DMS 273 (cell line): ENCODE data around the gene WBP11.
"Not testable (repeated sequence)": the region's sequence is repeated elsewhere in the genome, so short reads cannot be mapped to it uniquely, and the experiment has no call there.

Experiments
- DNase-seq: peaks from one replicate; lab custom pipeline; 2025; ENCODE audit not compliant: unreplicated experiment; lab: John Stamatoyannopoulos, UW

WBP11 gene

DNA sequence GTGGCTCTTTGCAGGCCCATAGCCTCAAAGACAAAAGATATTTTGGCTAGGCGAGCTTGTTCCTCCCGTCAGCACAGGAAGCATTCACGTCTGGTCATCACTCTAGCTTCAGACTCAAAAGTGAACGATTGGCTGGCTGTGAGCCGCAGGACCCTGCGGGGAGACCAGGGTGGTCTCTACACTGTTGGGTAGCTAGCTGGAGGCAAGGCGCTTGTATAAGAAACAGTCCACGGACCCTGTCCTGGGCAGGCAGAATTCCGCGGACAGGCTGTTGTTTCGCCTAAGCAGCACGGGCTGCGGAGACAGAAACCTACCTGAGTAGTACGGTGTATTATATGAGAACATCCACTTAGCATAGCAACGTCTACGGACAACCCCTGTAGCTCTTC is 29.6 kb downstream of the WBP11 start:
- no peak for DNase-seq

DNA sequence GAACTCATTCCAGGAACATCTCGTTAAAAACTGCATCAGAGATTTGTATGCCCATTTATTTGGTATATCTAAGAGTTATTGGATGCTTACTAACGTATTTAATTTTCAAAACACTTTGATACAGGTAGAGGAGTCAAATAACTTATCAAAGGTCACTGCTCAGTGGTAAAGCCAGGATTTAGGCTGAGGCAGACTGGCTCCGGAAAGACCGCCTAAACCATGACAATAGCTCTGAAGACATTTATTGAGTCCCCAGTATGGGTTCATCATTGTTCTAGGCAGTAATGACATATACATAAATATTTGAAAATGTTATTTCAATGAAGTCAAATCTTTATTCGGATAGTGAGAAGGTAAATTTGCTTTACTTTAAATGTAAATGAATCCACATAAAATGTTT is 30.3 kb downstream of the WBP11 start:
- DNase-seq = no peak

DNA sequence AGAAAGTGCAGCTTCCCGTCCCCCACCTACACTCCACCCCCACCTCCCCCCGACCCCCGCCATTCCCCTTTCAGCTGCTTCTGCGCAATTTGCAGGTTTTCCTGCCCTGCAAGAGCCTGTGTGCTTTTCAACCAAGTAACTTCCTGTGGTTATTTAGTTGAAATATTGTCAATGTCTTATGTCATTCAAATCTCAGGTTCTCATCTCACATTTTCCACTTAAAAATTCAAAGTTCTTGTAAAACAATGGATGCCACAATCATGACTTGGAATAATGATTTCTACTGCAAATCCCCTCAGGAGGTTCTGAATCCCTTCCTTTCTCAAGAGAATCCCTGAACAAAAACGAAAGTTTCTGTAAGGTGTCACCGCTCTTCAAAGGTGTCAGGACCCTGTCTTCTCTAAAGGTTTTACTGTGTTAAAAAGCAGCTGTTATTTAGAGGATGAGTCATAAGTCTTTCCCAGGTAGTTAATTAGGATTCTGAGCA is 31.6 kb downstream of the WBP11 start:
- no peak for DNase-seq

DNA sequence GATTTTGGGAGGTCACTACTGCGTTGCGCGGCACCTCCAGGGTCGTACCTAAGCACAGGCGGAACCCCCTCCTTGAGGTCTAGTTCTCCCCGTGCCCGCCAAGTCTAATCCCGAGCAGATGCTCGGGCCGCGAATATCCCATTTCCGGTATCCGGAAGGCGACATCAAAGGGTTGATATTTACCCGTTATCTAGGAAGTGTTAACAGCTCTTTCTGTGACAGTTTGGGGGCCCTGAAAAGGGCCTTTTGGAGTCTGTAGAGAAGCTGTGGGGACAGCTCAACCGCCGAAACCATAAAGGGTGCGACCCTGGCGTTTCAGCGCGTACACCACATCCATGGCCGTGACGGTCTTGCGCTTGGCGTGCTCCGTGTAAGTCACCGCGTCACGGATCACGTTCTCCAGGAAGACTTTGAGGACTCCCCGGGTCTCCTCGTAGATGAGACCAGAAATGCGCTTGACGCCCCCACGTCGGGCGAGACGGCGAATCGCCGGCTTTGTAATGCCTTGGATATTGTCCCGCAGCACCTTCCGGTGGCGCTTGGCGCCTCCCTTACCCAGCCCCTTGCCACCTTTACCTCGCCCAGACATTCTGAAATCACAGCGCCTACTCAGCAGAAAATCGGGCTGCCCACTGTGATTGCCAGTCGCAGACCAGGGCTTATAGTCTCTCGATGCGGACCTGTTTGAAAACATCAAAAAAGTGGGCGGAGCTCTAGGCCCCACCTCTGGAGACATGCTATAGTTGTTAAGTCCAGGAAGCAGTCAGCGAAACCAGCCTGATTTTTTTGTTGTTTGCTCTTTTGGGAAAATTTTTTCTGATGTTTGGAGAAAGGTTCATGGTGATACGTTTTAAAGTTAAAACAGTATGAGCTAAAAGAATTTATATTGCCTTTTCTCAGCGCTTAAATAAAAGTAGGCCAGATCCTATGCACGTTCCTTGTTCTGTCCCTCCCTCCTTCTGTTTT is 32.5 kb downstream of the WBP11 start:
- DNase-seq = peak; percentile 87

DNA sequence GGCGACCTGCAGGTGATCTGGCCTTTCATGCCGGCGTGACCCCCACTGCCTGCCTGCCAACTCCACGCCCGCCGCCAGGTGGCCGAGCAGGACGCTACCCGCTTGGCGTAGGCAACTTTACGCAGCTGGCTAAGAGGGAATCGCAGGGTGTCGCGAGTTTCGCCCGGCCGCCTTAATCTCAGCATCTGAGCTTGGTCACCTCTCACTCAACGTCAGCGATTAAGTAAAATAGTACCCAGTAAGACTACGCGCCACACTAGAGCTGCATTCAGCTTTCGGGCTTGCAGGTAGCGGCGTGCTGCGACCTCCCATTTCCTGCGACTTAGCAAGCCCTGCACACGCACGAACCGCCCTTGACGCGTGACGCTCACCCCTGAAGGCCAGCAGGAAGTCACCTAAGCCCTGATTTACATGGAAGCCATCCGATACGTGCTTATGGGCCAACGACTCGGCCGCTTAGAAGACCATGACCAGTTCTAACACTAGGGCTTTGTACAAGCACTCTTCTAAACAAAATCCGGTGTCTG is 33.2 kb downstream of the WBP11 start:
- peak; percentile 87 for DNase-seq

DNA sequence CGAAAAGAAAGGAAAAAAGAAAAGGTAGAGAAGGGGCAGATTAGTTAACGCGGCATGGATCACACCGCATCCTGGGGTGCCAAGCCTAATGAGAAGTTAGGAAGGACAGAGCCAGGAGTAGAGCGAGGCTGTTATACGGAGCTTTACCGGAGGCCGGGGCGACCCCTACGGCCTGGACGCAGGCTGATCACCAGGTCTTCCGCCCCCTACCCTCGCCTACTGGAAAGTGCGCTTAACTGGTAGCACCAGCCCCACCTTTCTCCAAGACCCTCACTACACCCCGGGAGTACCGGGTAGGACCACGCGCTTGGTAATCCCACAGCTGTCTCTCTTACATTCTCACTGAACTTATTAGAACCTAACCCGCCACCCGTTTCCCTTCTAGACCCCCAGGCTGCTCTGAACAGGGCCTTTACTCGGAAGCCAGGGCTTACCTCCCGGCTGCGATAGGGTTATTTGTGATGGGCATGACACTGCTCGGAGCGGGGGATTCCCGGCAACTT is 33.8 kb downstream of the WBP11 start:
- peak; percentile 33 for DNase-seq

DNA sequence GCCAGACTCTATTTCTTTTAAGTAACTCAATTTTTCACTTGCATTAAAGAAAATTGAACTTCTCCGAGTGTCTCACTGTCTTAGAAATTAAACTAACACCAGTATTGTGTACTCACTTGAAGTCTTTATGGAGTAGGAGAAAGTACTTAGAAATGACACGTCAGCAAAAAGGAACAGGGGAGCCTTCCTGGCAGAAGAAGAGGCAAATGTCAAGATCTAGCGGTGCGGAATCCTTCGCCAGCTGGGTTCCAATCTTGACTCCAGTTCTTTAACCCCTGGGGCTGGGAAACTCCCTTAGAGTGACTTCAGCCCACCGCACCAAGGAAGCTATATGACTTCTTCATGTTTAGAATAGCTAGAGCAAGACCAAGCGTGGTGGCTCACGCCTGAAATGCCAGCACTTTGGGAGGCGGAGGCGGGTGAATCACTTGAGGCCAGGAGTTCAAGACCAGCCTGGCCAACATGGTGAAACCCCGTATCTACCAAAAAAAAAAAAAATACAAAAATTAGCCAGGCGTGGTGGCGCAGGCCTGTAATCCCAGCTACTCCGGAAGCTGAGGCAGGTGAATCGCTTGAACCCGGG is 34.4 kb downstream of the WBP11 start:
- peak; percentile 3 for DNase-seq

DNA sequence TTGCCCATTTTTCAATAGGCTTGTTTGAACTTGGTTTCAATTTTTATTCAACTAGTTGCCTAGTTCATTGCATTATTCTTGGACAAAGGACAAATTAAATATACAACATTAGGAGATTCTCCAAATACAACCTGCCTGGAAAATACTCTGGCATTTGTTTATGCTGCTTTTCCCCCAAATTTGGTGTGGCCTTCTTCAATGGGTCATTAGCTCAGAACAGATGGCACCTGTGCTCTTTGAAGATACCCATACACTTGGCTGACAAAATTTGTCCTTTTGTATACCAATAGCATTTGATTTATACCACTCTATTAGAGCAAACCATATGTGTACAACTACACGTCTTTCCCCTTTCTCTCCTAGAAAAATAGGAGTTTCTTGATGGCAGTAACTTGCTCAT is 35.7 kb downstream of the WBP11 start:
- DNase-seq = no peak

DNA sequence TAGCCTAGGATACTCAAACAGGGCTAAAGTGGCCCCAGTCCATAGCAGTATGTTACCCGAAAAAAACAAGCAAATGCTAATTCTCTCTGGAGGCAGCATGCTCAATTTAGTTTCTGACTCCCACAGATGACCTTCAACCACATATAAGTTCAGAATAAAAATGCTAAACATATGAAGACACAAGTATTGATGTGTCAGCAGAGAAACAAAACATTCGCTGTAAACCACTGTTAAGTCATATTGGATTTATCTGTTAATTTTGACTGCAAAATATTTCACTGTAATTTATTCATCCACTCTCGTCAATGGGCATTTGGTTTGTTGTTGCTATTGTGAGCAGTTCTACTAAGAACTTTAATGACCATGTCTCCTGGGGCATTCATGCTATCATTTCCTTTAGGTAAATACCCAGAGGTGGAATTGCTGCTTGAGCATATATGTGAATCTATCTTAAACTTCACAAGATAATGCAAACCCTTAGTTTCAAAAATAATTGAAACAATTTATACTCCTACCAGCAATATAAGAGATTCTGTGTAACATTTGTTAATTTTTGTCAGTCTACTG is 36.5 kb downstream of the WBP11 start:
- DNase-seq = no peak

DNA sequence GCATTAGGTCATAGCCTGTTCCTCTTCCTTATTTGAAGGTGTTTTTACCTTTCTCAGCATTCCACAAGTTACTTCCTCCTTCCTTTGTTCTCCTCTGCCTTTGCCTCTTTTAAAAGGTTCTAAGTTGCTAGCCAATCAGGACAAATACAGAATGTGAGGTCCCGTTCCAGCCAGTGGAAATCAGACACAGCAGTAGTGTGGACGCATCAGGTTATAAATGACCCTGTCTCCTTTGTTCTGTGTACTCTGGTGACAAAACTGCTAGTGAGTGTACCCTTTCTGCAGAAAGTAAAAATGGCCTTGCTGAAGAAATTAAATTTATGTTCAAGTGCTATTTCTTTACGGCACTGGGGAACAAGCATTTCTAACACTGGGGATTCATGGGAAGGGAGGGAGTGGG is 37.3 kb downstream of the WBP11 start:
- DNase-seq = not testable (repeated sequence)

DNA sequence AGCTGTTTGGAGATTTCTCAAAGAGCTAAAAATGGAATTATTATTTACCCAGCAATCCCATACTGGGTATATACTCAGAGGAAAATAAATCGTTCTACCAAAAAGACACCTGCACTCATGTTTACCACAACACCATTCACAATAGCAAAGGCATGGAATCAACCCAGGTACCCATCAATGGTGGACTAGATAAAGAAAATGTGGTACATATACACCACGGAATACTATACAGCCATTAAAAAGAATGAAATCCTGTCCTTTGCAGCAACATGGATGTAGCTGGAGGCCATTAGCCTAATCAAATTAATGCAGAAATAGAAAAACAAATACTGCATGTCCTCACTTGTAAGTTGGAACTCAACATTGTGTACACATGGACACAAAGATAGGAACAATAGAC is 37.9 kb downstream of the WBP11 start:
- no peak for DNase-seq

DNA sequence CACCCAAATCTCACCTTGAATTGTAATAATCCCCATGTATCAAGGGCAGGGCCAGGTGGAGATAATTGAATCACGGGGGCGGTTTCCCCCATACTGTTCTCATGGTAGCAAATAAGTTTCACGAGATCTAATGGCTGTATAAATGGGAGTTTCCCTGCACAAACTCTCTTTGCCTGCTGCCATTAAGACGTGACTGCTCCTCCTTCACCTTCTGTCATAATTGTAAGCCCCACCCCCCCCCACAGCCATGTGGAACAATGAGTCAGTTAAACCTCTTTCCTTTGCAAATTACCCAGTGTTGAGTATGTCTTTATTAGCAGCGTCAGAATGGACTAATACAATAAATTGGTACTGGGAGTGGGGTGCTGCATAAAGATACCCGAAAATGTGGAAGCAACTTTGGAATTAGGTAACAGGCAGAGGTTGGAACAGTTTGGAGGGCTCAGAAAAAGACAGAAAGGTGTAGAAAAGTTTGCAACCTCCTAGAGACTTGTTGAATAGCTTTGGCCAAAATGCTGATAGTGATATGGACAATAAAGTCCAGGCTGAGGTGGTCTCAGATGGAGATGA is 43.5 kb downstream of the WBP11 start:
- DNase-seq = not testable (repeated sequence)

DNA sequence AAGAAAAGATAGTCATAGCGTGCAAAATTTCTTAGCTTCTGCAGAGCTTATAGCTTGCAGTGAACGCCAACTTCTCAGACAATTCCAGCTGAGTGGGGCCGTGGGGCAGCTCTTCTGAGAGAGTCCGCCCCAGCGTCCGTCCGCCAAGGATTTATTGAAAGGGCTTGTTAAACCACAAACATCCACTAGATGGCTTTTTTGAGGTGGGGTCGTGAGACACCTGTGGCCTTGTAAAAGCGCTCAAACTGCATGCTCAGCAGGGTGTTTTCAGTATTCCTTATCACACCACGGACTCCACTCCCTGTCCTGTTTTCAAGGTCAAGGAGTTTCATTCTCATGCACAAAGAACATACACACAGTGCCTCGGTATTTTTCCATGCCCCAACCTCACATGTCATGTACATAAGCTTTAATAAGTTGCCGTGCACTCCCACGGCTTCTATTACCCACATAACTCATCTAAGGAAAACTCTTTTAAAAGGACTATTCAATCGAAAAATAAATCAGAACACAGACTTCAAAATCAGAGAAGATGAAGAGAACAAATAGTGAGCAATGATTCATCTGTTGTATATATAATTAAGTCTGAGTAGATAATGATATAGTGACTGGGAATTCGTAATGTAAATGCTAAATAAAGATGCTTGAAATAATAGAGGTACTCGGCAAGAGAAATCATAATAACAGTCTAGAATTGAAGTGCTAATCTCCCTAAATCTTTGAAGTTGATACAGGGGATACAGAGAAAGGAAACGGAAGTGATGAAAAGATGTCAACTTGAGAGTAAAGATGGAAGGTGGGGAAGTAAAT is 46.7 kb downstream of the WBP11 start:
- DNase-seq = no peak

DNA sequence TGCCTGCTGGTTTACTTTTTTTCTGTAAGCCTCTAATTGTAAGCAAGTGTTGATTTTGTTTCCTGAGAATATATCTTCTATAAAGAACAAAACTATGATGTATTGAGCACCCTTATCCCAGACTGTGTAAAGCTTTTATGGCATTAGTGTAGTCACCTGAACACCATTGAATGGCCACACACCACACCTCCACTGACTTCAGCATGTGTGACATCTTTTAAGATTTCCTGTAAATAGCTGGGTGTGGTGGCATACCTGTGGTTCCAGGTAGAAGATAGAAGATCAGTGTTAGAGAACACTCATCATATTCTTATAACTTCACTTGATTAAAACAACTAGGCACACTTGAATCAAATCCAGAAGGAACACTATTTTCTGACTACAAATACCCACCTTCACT is 51.3 kb downstream of the WBP11 start:
- no peak for DNase-seq

DNA sequence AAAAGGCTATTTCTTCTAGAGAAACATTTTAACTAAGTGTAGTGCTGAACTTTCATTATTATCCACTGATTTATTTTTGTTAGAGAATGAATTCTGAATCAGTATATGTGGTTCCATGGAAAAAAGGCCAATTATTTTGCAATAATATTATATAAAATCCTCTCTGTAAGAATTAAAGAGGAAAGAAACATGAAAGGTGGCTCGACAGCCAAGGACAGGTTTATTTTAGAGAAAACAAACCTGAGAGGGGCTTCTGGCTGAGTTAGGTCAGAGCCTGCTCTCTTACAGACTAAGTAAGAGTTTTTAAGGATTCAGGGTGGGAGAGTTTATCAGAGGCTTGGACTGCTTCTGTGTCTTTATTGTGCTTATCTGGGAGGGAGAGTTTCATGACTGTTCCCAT is 60.2 kb downstream of the WBP11 start:
- DNase-seq = no peak

DNA sequence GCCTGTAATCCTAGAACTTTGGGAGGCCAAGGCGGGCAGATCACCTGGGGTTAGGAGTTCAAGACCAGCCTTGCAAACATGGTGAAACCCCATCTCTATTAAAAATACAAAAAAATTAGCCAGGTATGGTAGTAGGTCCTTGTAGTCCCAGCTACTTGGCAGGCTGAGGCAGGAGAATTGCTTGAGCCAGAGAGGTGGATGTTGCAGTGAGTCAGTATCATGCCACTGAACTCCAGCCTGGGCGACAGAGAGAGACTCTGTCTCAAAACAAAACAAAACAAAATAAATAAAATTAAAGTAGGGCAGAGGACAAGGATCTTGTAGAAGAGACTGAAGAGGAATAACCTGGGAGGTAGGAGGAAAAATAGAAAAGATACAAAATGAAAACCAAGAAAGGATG is 61.3 kb downstream of the WBP11 start:
- no peak for DNase-seq

DNA sequence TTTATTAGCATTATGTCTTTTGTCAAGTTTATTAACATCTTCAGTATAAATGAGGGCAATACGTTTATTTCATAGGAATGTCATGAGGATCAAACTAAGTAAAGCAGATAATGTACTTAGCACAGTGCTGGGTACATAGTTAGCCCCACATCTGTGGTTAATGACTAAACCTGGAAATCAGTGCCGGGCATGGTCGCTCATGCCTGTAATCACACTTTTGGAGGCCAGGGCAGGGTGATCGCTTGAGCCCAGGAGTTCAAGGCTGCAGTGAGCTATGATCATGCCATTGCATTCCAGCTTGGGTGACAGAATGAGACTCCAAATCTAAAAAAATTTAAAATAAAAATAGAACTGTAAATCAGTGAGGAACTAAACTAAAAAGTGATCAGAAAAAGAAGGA is 62.1 kb downstream of the WBP11 start:
- DNase-seq = no peak

DNA sequence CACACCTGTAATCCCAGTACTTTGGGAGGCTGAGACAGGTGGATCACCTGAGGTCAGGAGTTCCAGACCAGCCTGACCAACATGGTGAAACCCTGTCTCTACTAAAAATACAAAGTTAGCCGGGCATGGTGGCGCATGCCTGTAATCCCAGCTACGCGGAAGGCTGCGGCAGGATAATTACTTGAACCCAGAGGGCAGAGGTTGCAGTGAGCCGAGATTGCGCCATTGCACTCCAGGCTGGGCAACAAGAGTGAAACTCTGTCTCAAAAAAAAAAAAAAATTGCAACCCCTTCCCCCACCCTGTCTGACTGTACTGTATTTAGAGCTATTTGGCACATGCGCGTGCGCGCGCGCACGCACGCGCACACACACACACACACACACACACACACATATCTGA is 66.8 kb downstream of the WBP11 start:
- not testable (repeated sequence) for DNase-seq
